ENCODE results near the gene SLC8B1. TPM values are rescaled to one million over a fixed set of nuclear protein-coding genes. Genes with fewer than 3 reads are reported as not detected.

SLC8B1 gene
- total RNA-seq, 1 donor from 2014 or later = 19.1 TPM

- Mint-ChIP-seq H3K36me3 (peaks cover 9% of the 10 kb centered on the region), H3K4me3 (no peak overlapping the region), H3K27me3 (ENCODE audit: low read depth) (no peaks in the 10 kb centered on the region), H3K27ac (no peak overlapping the region), H3K9me3 (no peaks in the 10 kb centered on the region), H3K4me1 (no peaks in the 10 kb centered on the region)
- no peak for DNase-seq (ENCODE audit: low spot score in 2 of 2, unreplicated experiment in 2 of 2)
- TF ChIP-seq, protein P1, sequence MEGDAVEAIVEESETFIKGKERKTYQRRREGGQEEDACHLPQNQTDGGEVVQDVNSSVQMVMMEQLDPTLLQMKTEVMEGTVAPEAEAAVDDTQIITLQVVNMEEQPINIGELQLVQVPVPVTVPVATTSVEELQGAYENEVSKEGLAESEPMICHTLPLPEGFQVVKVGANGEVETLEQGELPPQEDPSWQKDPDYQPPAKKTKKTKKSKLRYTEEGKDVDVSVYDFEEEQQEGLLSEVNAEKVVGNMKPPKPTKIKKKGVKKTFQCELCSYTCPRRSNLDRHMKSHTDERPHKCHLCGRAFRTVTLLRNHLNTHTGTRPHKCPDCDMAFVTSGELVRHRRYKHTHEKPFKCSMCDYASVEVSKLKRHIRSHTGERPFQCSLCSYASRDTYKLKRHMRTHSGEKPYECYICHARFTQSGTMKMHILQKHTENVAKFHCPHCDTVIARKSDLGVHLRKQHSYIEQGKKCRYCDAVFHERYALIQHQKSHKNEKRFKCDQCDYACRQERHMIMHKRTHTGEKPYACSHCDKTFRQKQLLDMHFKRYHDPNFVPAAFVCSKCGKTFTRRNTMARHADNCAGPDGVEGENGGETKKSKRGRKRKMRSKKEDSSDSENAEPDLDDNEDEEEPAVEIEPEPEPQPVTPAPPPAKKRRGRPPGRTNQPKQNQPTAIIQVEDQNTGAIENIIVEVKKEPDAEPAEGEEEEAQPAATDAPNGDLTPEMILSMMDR (IDR thresholded peaks at IDR 0.05; ENCODE audit: unreplicated experiment) = no peak
These were observed 56.8 kb downstream of the SLC8B1 start for GRCh38 chr12:113278141-113278540.

- H3K36me3 Mint-ChIP-seq = peaks cover 9% of the 10 kb centered on the region
- H3K27me3 Mint-ChIP-seq (ENCODE audit: low read depth) = no peaks in the 10 kb centered on the region
- no peak overlapping the region for H3K27ac Mint-ChIP-seq
- no peak overlapping the region for H3K4me3 Mint-ChIP-seq
- no peak for DNase-seq (ENCODE audit: low spot score in 2 of 2, unreplicated experiment in 2 of 2)
- TF ChIP-seq, protein P1 (IDR thresholded peaks at IDR 0.05; ENCODE audit: unreplicated experiment) = no peak
- H3K4me1 Mint-ChIP-seq = peaks cover 2% of the 10 kb centered on the region
- no peaks in the 10 kb centered on the region for H3K9me3 Mint-ChIP-seq
These were observed 57.4 kb downstream of the SLC8B1 start for GRCh38 chr12:113277511-113277910.

DNA sequence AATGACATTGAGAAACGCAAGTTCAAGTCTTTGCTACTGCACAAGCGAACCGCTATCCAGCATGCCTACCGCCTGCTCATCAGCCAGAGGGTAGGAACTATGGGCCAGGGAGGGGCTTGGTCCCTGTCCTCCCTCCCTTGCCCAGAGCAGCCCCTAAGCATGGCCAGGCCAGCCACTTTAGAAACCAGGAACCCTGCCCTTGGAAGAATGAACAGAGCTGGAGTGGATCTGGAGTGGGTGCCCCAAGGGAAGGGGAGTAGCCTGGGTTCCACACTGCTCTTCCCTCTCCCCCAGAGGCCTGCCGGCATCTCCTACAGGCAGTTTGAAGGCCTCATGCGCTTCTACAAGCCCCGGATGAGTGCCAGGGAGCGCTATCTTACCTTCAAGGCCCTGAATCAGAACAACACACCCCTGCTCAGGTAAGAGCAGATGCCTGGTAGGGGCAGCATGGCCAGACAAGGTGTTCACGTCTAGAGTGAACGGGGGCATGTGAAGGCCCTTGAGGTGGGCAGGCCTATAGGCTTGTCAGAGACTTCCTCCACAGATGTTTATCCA, 57.9 kb downstream of the SLC8B1 start:
- TF ChIP-seq, protein P1 (IDR thresholded peaks at IDR 0.05; ENCODE audit: unreplicated experiment) = no peak
- Mint-ChIP-seq H3K4me1 (peaks cover 7% of the 10 kb centered on the region), H3K4me3 (no peak overlapping the region), H3K36me3 (peaks cover 9% of the 10 kb centered on the region), H3K27me3 (ENCODE audit: low read depth) (no peaks in the 10 kb centered on the region), H3K9me3 (no peaks in the 10 kb centered on the region), H3K27ac (no peak overlapping the region)
- DNase-seq (ENCODE audit: low spot score in 2 of 2, unreplicated experiment in 2 of 2) = no peak

GRCh38 chr12:113276306-113276705, 58.6 kb downstream of the SLC8B1 start:
- TF ChIP-seq, protein P1 (IDR thresholded peaks at IDR 0.05; ENCODE audit: unreplicated experiment) = no peak
- H3K9me3 Mint-ChIP-seq = no peaks in the 10 kb centered on the region
- H3K27ac Mint-ChIP-seq = no peak overlapping the region
- H3K27me3 Mint-ChIP-seq (ENCODE audit: low read depth) = no peaks in the 10 kb centered on the region
- no peak for DNase-seq (ENCODE audit: low spot score in 2 of 2, unreplicated experiment in 2 of 2)
- peaks cover 9% of the 10 kb centered on the region for H3K36me3 Mint-ChIP-seq
- peaks cover 12% of the 10 kb centered on the region for H3K4me1 Mint-ChIP-seq
- H3K4me3 Mint-ChIP-seq = no peak overlapping the region

- H3K4me1 Mint-ChIP-seq = peaks cover 13% of the 10 kb centered on the region
- H3K27me3 Mint-ChIP-seq (ENCODE audit: low read depth) = no peaks in the 10 kb centered on the region
- no peak overlapping the region for H3K27ac Mint-ChIP-seq
- TF ChIP-seq, protein P1 (IDR thresholded peaks at IDR 0.05; ENCODE audit: unreplicated experiment) = no peak
- H3K9me3 Mint-ChIP-seq = no peaks in the 10 kb centered on the region
- peaks cover 4% of the 10 kb centered on the region for H3K36me3 Mint-ChIP-seq
- no peak for DNase-seq (ENCODE audit: low spot score in 2 of 2, unreplicated experiment in 2 of 2)
- H3K4me3 Mint-ChIP-seq = no peak overlapping the region
These were observed 60.1 kb downstream of the SLC8B1 start for GRCh38 chr12:113274848-113275247.

Data from mesothelial cell of epicardium (in vitro differentiated cells).